ENCODE measurements around the gene COL11A2. TPM values are rescaled to one million over a fixed set of nuclear protein-coding genes. Genes with fewer than 3 reads are reported as not detected.

The COL11A2 gene
- total RNA-seq, 2 experiments from 2014 or later, result 1.9 to 2.0 TPM

- POLR2A ChIA-PET, result interaction anchor here (0.7 to 1.5 kb wide), 3 partner anchors 9 to 49 kb away, joined by 3 to 6 read pairs (median 5); no protein-coding TSS in a partner anchor
- DNase-seq, result peak; percentile 100
- peaks cover 64% of the 10 kb centered on the region for H3K4me1 Mint-ChIP-seq
- peaks cover 56% of the 10 kb centered on the region for H3K36me3 Mint-ChIP-seq (ENCODE audit: low read depth)
- peak within 1 kb of the TSS; percentile 99 for H3K27ac Mint-ChIP-seq
- intact Hi-C loops (cut with DNase I, micrococcal nuclease), result loop anchor here (1.0 to 10.0 kb wide), 23 partner anchors 17 to 1536 kb away; partner anchors contain the start of genes AGPAT1 (in 2 of the 2), CUTA (in 2 of the 2), RNF5 (in 2 of the 2) and VPS52 (in 2 of the 2)
- ATAC-seq, result peak; percentile 64
- CTCF ChIA-PET, result interaction anchor here (0.6 to 1.5 kb wide), 5 partner anchors 48 to 249 kb away, joined by 3 to 7 read pairs (median 3); no protein-coding TSS in a partner anchor
- no peaks in the 10 kb centered on the region for H3K27me3 Mint-ChIP-seq
- H3K4me3 Mint-ChIP-seq, result peak within 1 kb of the TSS; percentile 100
- no peaks in the 10 kb centered on the region for H3K9me3 Mint-ChIP-seq (ENCODE audit: low read depth)
These were observed 8.2 kb upstream of the COL11A2 start, which contains the start of the genes RXRB and SLC39A7 for GRCh38 chr6:33200219-33201146. Gene RXRB (minus strand): TSS chr6:33200665. CDS start chr6:33200476, 189 bp downstream. Gene SLC39A7 (plus strand): TSS chr6:33200867. CDS start chr6:33201246, 379 bp downstream.

- POLR2A ChIA-PET, result interaction anchor here (0.7 to 1.5 kb wide), 4 partner anchors 9 to 50 kb away, joined by 3 to 6 read pairs (median 4); no protein-coding TSS in a partner anchor
- peaks cover 58% of the 10 kb centered on the region for H3K4me1 Mint-ChIP-seq
- no peaks in the 10 kb centered on the region for H3K9me3 Mint-ChIP-seq (ENCODE audit: low read depth)
- intact Hi-C loops (cut with DNase I, micrococcal nuclease), result loop anchor here (1.0 to 10.0 kb wide), 24 partner anchors 16 to 1535 kb away; partner anchors contain the start of genes AGPAT1 (in 2 of the 2), CUTA (in 2 of the 2), RNF5 (in 2 of the 2) and VPS52 (in 2 of the 2)
- peak; percentile 27 for ATAC-seq
- H3K36me3 Mint-ChIP-seq (ENCODE audit: low read depth), result peaks cover 62% of the 10 kb centered on the region
- no peaks in the 10 kb centered on the region for H3K27me3 Mint-ChIP-seq
- CTCF ChIA-PET, result interaction anchor here (0.6 to 1.5 kb wide), 5 partner anchors 49 to 248 kb away, joined by 3 to 7 read pairs (median 3); no protein-coding TSS in a partner anchor
- DNase-seq, result peak; percentile 86
- H3K4me3 Mint-ChIP-seq, result peak overlapping the region; percentile 100
- H3K27ac Mint-ChIP-seq, result peak overlapping the region; percentile 92
These were observed 7.5 kb upstream of the COL11A2 start for GRCh38 chr6:33199687-33200218.

GRCh38 chr6:33198853-33199436 is 6.7 kb upstream of the COL11A2 start:
- ChIA-PET POLR2A (interaction anchor here (1.0 kb wide), 2 partner anchors 14 to 49 kb away, joined by 3 read pairs; no protein-coding TSS in a partner anchor), CTCF (interaction anchor here (0.6 kb wide), 1 partner anchor 662 kb away, joined by 3 read pairs; no protein-coding TSS in a partner anchor)
- ATAC-seq (no peak), DNase-seq (no peak)
- Mint-ChIP-seq H3K27ac (peak overlapping the region; percentile 92), H3K9me3 (ENCODE audit: low read depth) (no peaks in the 10 kb centered on the region), H3K36me3 (ENCODE audit: low read depth) (peaks cover 61% of the 10 kb centered on the region), H3K27me3 (no peaks in the 10 kb centered on the region), H3K4me1 (peaks cover 56% of the 10 kb centered on the region), H3K4me3 (peak overlapping the region; percentile 100)
- intact Hi-C loops (cut with DNase I, micrococcal nuclease), result loop anchor here in 1 of 2 experiments (10.0 kb wide), 1 partner anchor 74 kb away; no protein-coding TSS in a partner anchor

- Mint-ChIP-seq H3K9me3 (ENCODE audit: low read depth) (no peaks in the 10 kb centered on the region), H3K4me1 (peaks cover 56% of the 10 kb centered on the region), H3K4me3 (peak overlapping the region; percentile 100), H3K27me3 (no peaks in the 10 kb centered on the region), H3K36me3 (ENCODE audit: low read depth) (peaks cover 55% of the 10 kb centered on the region), H3K27ac (peak overlapping the region; percentile 76)
- DNase-seq (no peak), ATAC-seq (no peak)
- intact Hi-C loops (cut with DNase I, micrococcal nuclease), result loop anchor here in 1 of 2 experiments (10.0 kb wide), 1 partner anchor 74 kb away; no protein-coding TSS in a partner anchor
- ChIA-PET POLR2A (interaction anchor here (1.4 kb wide), 1 partner anchor 51 kb away, joined by 5 read pairs; no protein-coding TSS in a partner anchor), CTCF (interaction anchor here (0.6 to 2.3 kb wide), 15 partner anchors 10 to 663 kb away, joined by 3 to 10 read pairs (median 5); partner anchors contain the start of genes HLA-DMA and RING1)
These were observed 6.0 kb upstream of the COL11A2 start for GRCh38 chr6:33198159-33198852.

- ChIA-PET CTCF (interaction anchor here (0.6 to 2.3 kb wide), 23 partner anchors 11 to 377 kb away, joined by 3 to 10 read pairs (median 4); partner anchors contain the start of genes HLA-DMA, RING1 and WDR46), POLR2A (interaction anchor here (0.6 to 1.4 kb wide), 2 partner anchors 52 to 57 kb away, joined by 3 to 5 read pairs; no protein-coding TSS in a partner anchor)
- H3K9me3 Mint-ChIP-seq (ENCODE audit: low read depth), result no peaks in the 10 kb centered on the region
- H3K27me3 Mint-ChIP-seq, result no peaks in the 10 kb centered on the region
- peaks cover 53% of the 10 kb centered on the region for H3K4me1 Mint-ChIP-seq
- peak overlapping the region; percentile 55 for H3K27ac Mint-ChIP-seq
- intact Hi-C loops (cut with DNase I, micrococcal nuclease), result loop anchor here (1.0 to 10.0 kb wide), 4 partner anchors 36 to 74 kb away; no protein-coding TSS in a partner anchor
- ATAC-seq (peak; percentile 53), DNase-seq (peak; percentile 33)
- peaks cover 47% of the 10 kb centered on the region for H3K36me3 Mint-ChIP-seq (ENCODE audit: low read depth)
- H3K4me3 Mint-ChIP-seq, result peak overlapping the region; percentile 6
These were observed 5.3 kb upstream of the COL11A2 start for GRCh38 chr6:33197431-33198048.

GRCh38 chr6:33195304-33196165 is 3.3 kb upstream of the COL11A2 start:
- ChIA-PET POLR2A (interaction anchor here (1.7 kb wide), 1 partner anchor 13 kb away, joined by 5 read pairs; the partner anchor contains the start of gene RING1), CTCF (interaction anchor here (0.8 to 1.8 kb wide), 2 partner anchors 53 to 78 kb away, joined by 3 to 4 read pairs; no protein-coding TSS in a partner anchor)
- Mint-ChIP-seq H3K27me3 (peaks cover 8% of the 10 kb centered on the region), H3K4me3 (no peak overlapping the region), H3K27ac (no peak overlapping the region), H3K36me3 (ENCODE audit: low read depth) (peaks cover 30% of the 10 kb centered on the region), H3K9me3 (ENCODE audit: low read depth) (no peaks in the 10 kb centered on the region), H3K4me1 (peaks cover 46% of the 10 kb centered on the region)
- intact Hi-C loops (cut with DNase I, micrococcal nuclease), result loop anchor here in 1 of 2 experiments (10.0 kb wide), 1 partner anchor 71 kb away; no protein-coding TSS in a partner anchor
- ATAC-seq (no peak), DNase-seq (no peak)

GRCh38 chr6:33194431-33194979 is 2.2 kb upstream of the COL11A2 start:
- Mint-ChIP-seq H3K36me3 (ENCODE audit: low read depth) (peaks cover 28% of the 10 kb centered on the region), H3K27me3 (peaks cover 14% of the 10 kb centered on the region), H3K9me3 (ENCODE audit: low read depth) (no peaks in the 10 kb centered on the region), H3K4me3 (no peak overlapping the region), H3K27ac (no peak overlapping the region), H3K4me1 (peaks cover 45% of the 10 kb centered on the region)
- DNase-seq (no peak), ATAC-seq (no peak)
- intact Hi-C loops (cut with DNase I, micrococcal nuclease), result loop anchor here in 1 of 2 experiments (10.0 kb wide), 1 partner anchor 70 kb away; no protein-coding TSS in a partner anchor
- CTCF ChIA-PET, result interaction anchor here (1.0 to 1.1 kb wide), 2 partner anchors 11 to 178 kb away, joined by 3 to 4 read pairs; no protein-coding TSS in a partner anchor
- POLR2A ChIA-PET, result no interaction called here

GRCh38 chr6:33193619-33194018 is 1.4 kb upstream of the COL11A2 start:
- ATAC-seq (no peak), DNase-seq (no peak)
- intact Hi-C loops (cut with DNase I, micrococcal nuclease), result loop anchor here in 1 of 2 experiments (10.0 kb wide), 1 partner anchor 69 kb away; no protein-coding TSS in a partner anchor
- no peaks in the 10 kb centered on the region for H3K9me3 Mint-ChIP-seq (ENCODE audit: low read depth)
- ChIA-PET POLR2A (no interaction called here), CTCF (interaction anchor here (0.6 to 0.7 kb wide), 3 partner anchors 42 to 197 kb away, joined by 3 to 4 read pairs (median 4); no protein-coding TSS in a partner anchor)
- no peak overlapping the region for H3K27ac Mint-ChIP-seq
- H3K27me3 Mint-ChIP-seq, result peaks cover 15% of the 10 kb centered on the region
- no peak overlapping the region for H3K4me3 Mint-ChIP-seq
- peaks cover 37% of the 10 kb centered on the region for H3K4me1 Mint-ChIP-seq
- H3K36me3 Mint-ChIP-seq (ENCODE audit: low read depth), result peaks cover 27% of the 10 kb centered on the region
